GM23338 (cell line): ENCODE data around the gene NXPH4.

Experiments used
- CTCF ChIP-seq, 2 experiments: fragments of 200-600 bp in 1 of 2; sonication (generic) in 1 of 2; conservative IDR thresholded peaks; 2 replicates each; pipeline versions ENCODE4 v1.5.1 to v1.6.1; 2016 to 2017; ENCODE audit warnings: antibody characterized with exemption in 2 of 2, low read depth in 2 of 2, mild to moderate bottlenecking in 2 of 2, moderate library complexity in 1 of 2
- EZH2phosphoT487 ChIP-seq: fragments of 200-600 bp; sonication (generic); IDR thresholded peaks from one replicate; pipeline ENCODE4 v1.8.1; 2018; ENCODE audit warnings: antibody characterized with exemption; ENCODE audit not compliant: unreplicated experiment

- no peak for TF ChIP-seq CTCF (conservative IDR thresholded peaks at IDR 0.05; ENCODE audit: low read depth in 2 of 2)
- no peak for TF ChIP-seq EZH2phosphoT487
Measured at GRCh38 chr12:57231276-57232021, 14.9 kb downstream of the NXPH4 start.
